ENCODE data around the gene CORO2A.

DNA sequence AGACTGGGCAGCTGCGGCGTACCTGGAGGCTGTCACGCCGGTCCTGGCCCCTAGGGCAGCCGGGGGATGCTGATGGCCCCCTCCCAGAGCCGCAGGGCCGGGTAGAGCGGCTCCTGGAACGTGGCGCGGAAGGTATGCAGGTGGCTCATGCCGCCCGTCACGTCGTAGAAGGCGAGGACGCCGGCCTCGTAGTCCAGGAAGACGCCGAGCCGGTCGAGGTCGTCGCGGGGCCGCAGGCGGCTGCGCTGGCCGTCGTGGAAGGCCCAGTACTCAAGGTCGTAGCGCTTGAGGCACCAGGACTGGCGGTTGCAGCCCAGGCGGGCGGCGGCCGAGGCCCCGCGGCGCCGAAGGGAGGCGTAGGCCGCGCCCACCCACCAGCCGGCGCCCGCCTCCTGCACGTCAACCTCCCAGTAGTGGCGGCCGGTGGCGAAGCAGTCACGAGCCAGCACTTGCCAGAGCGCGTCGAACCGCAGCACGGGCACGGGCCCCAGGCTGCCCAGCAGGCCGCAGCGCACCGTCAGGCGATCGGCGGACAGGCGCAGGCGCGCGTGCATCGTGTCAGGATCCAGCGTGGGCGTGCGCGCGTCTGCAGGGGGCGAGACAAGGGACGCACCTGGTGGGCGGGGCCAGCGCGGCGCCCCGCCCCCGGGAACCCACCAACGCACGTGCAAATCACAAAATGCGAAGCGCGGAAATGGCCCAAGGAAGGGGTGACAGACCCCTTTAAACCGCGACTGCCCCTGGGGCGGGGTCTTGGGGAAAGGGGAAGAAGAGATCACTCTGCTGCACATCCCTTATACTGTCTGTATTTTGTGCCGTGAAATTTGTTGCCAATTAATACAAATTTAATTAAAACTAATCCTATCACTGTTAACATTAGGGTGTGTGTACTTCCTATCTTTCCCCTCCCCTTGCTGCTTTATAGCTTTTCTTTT, 104.8 kb downstream of the CORO2A start:
- no peak for TF ChIP-seq JUN (CRISPR knock-in tag; IDR thresholded peaks at IDR 0.05)
- TF ChIP-seq NFE2L2 (IDR thresholded peaks at IDR 0.05; ENCODE audit: low read length), result no peak
- no peak for TF ChIP-seq RERE (CRISPR knock-in tag; IDR thresholded peaks at IDR 0.05; ENCODE audit: low read depth)
- no peak for TF ChIP-seq TARDBP (CRISPR knock-in tag; IDR thresholded peaks at IDR 0.05)
- TF ChIP-seq SIN3B (IDR thresholded peaks at IDR 0.05; ENCODE audit: low read length), result no peak

All from HepG2 (cell line).